Karpas-422 (cell line): ENCODE results near the gene C19orf44. TPM values are rescaled to one million over a fixed set of nuclear protein-coding genes. Genes with fewer than 3 reads are reported as not detected.
"Not testable (repeated sequence)": the region's sequence is repeated elsewhere in the genome, so short reads cannot be mapped to it uniquely, and the experiment has no call there.

ENCODE experiments used
- DNase-seq: peaks from one replicate; pipeline ENCODE4 v3.0.0-alpha.2; 2015
- H2AFZ ChIP-seq: fragments of 200-600 bp; sonication (generic); 2 replicates; pipeline ENCODE4 v1.6.1; 2014; ENCODE audit warnings: antibody characterized with exemption, low read length, mixed read lengths
- H3K27ac ChIP-seq: fragments of 200-600 bp; sonication (generic); 2 replicates; pipeline ENCODE4 v1.5.1; 2014; ENCODE audit warnings: mild to moderate bottlenecking, low read length, moderate library complexity
- H3K27me3 ChIP-seq: fragments of 200-600 bp; sonication (generic); 2 replicates; pipeline ENCODE4 v1.6.1; 2014; ENCODE audit warnings: low read length, mixed read lengths
- H3K36me3 ChIP-seq: fragments of 200-600 bp; sonication (generic); 2 replicates; pipeline ENCODE4 v1.6.1; 2014; ENCODE audit warnings: low read length, mixed read lengths; ENCODE audit not compliant: insufficient read depth
- H3K4me1 ChIP-seq: fragments of 200-600 bp; sonication (generic); 2 replicates; pipeline ENCODE4 v1.6.1; 2014; ENCODE audit warnings: mild to moderate bottlenecking, low read length, mixed read lengths
- H3K4me2 ChIP-seq: fragments of 200-600 bp; sonication (generic); 2 replicates; pipeline ENCODE4 v1.6.1; 2014; ENCODE audit warnings: low read length, low read depth, mild to moderate bottlenecking; ENCODE audit not compliant: poor library complexity, severe bottlenecking
- H3K4me3 ChIP-seq: fragments of 200-600 bp; sonication (generic); 2 replicates; pipeline ENCODE4 v1.5.1; 2014; ENCODE audit warnings: mild to moderate bottlenecking, antibody characterized with exemption, low read length, mixed read lengths
- H3K79me2 ChIP-seq: fragments of 200-600 bp; sonication (generic); 2 replicates; pipeline ENCODE4 v1.6.1; 2014; ENCODE audit warnings: mild to moderate bottlenecking, low read length, mixed read lengths
- H3K9ac ChIP-seq: fragments of 200-600 bp; sonication (generic); 2 replicates; pipeline ENCODE4 v1.6.0; 2014; ENCODE audit warnings: low read length
- H3K9me2 ChIP-seq: fragments of 200-600 bp; sonication (generic), shearing (Covaris generic); replicated peaks from 2 replicates; pipeline ENCODE4 v1.6.0; 2014; ENCODE audit warnings: mild to moderate bottlenecking, low read length, moderate library complexity; ENCODE audit not compliant: insufficient read depth
- H3K9me3 ChIP-seq: fragments of 300-700, 200-600 bp; sonication (generic); 2 replicates; pipeline ENCODE4 v1.6.1; 2014; ENCODE audit warnings: low read length, mixed read lengths
- H4K20me1 ChIP-seq: fragments of 200-600 bp; sonication (generic); 2 replicates; pipeline ENCODE4 v1.6.1; 2014; ENCODE audit warnings: mild to moderate bottlenecking, antibody characterized with exemption, low read length, low read depth; ENCODE audit not compliant: insufficient read depth
- total RNA-seq: library from RNA; depleted of rRNA; stranded (reverse); fragments of >200 nt; shearing (Covaris generic); gene quantifications from 2 replicates; pipeline ENCODE4 v1.2.3, GENCODE V29; 2014; ENCODE audit warnings: low replicate concordance

C19orf44 gene
- total RNA-seq, 1 experiment from 2014 or later, result 4.7 TPM

GRCh38 chr19:16512611-16513010, 16.4 kb downstream of the C19orf44 start:
- H3K4me3 ChIP-seq, H2AFZ ChIP-seq, H3K27me3 ChIP-seq, H3K9me2 ChIP-seq, H3K36me3 ChIP-seq, H3K79me2 ChIP-seq, H4K20me1 ChIP-seq, H3K9ac ChIP-seq, DNase-seq, H3K27ac ChIP-seq, H3K4me2 ChIP-seq, H3K9me3 ChIP-seq: not testable (repeated sequence)
- peaks cover 11% of the 10 kb centered on the region for H3K4me1 ChIP-seq

- peak; percentile 76 for DNase-seq
- peaks cover 14% of the 10 kb centered on the region; the same call in 1 of the 2 replicates for H4K20me1 ChIP-seq
- no peak overlapping the region for H3K9ac ChIP-seq
- no peak overlapping the region for H3K4me2 ChIP-seq
- peaks cover 11% of the 10 kb centered on the region for H3K4me1 ChIP-seq
- H3K27ac ChIP-seq, result peak overlapping the region; percentile 32; the same call in 1 of the 2 replicates
- H3K27me3 ChIP-seq, result no peaks in the 10 kb centered on the region
- H2AFZ ChIP-seq, result no peak overlapping the region
- peaks cover 21% of the 10 kb centered on the region for H3K36me3 ChIP-seq
- H3K79me2 ChIP-seq, result no peaks in the 10 kb centered on the region
- H3K9me2 ChIP-seq, result no peaks in the 10 kb centered on the region
- H3K9me3 ChIP-seq, result no peaks in the 10 kb centered on the region
- no peak overlapping the region for H3K4me3 ChIP-seq
These were observed 18.3 kb downstream of the C19orf44 start for GRCh38 chr19:16514383-16515019.

- H3K4me2 ChIP-seq, result no peak overlapping the region
- H3K27me3 ChIP-seq, result no peaks in the 10 kb centered on the region
- no peak for DNase-seq
- no peak overlapping the region for H3K27ac ChIP-seq
- H3K9ac ChIP-seq, result no peak overlapping the region
- H4K20me1 ChIP-seq, result peaks cover 21% of the 10 kb centered on the region; the same call in 1 of the 2 replicates
- no peaks in the 10 kb centered on the region for H3K9me3 ChIP-seq
- H3K4me3 ChIP-seq, result no peak overlapping the region
- H2AFZ ChIP-seq, result no peak overlapping the region
- no peaks in the 10 kb centered on the region for H3K79me2 ChIP-seq
- no peaks in the 10 kb centered on the region for H3K9me2 ChIP-seq
- H3K36me3 ChIP-seq, result peaks cover 29% of the 10 kb centered on the region
- H3K4me1 ChIP-seq, result peaks cover 11% of the 10 kb centered on the region
These were observed 20.2 kb downstream of the C19orf44 start for GRCh38 chr19:16516381-16516780.

GRCh38 chr19:16516923-16517610, 20.9 kb downstream of the C19orf44 start:
- Histone ChIP-seq H3K4me3 (no peak overlapping the region), H4K20me1 (peaks cover 21% of the 10 kb centered on the region; the same call in 1 of the 2 replicates), H3K27me3 (no peaks in the 10 kb centered on the region), H2AFZ (no peak overlapping the region), H3K27ac (no peak overlapping the region), H3K9me2 (no peaks in the 10 kb centered on the region), H3K9me3 (no peaks in the 10 kb centered on the region), H3K4me1 (peaks cover 11% of the 10 kb centered on the region), H3K4me2 (no peak overlapping the region), H3K9ac (no peak overlapping the region), H3K36me3 (peaks cover 30% of the 10 kb centered on the region), H3K79me2 (no peaks in the 10 kb centered on the region)
- no peak for DNase-seq

- H3K4me1 ChIP-seq, result peaks cover 11% of the 10 kb centered on the region
- DNase-seq, result no peak
- no peaks in the 10 kb centered on the region for H3K9me3 ChIP-seq
- H2AFZ ChIP-seq, result no peak overlapping the region
- peaks cover 27% of the 10 kb centered on the region for H4K20me1 ChIP-seq
- no peaks in the 10 kb centered on the region for H3K9me2 ChIP-seq
- H3K9ac ChIP-seq, result no peak overlapping the region
- peaks cover 35% of the 10 kb centered on the region for H3K36me3 ChIP-seq
- H3K4me3 ChIP-seq, result no peak overlapping the region
- H3K27ac ChIP-seq, result no peak overlapping the region
- H3K4me2 ChIP-seq, result no peak overlapping the region
- no peaks in the 10 kb centered on the region for H3K79me2 ChIP-seq
- H3K27me3 ChIP-seq, result no peaks in the 10 kb centered on the region
These were observed 21.9 kb downstream of the C19orf44 start for GRCh38 chr19:16518061-16518460.

GRCh38 chr19:16518483-16519229, 22.5 kb downstream of the C19orf44 start:
- Histone ChIP-seq H3K27me3 (no peaks in the 10 kb centered on the region), H3K9ac (no peak overlapping the region), H3K4me3 (no peak overlapping the region), H3K79me2 (no peaks in the 10 kb centered on the region), H3K4me1 (peaks cover 11% of the 10 kb centered on the region), H3K9me3 (no peaks in the 10 kb centered on the region), H3K9me2 (no peaks in the 10 kb centered on the region), H3K4me2 (no peak overlapping the region), H3K36me3 (peaks cover 41% of the 10 kb centered on the region), H2AFZ (no peak overlapping the region), H4K20me1 (peaks cover 33% of the 10 kb centered on the region), H3K27ac (no peak overlapping the region)
- no peak for DNase-seq

GRCh38 chr19:16519230-16519687, 23.1 kb downstream of the C19orf44 start:
- H3K79me2 ChIP-seq, result no peaks in the 10 kb centered on the region
- no peak overlapping the region for H3K4me3 ChIP-seq
- no peak overlapping the region for H2AFZ ChIP-seq
- H3K9ac ChIP-seq, result no peak overlapping the region
- no peaks in the 10 kb centered on the region for H3K9me2 ChIP-seq
- H4K20me1 ChIP-seq, result peaks cover 36% of the 10 kb centered on the region
- H3K9me3 ChIP-seq, result no peaks in the 10 kb centered on the region
- H3K27ac ChIP-seq, result no peak overlapping the region
- H3K27me3 ChIP-seq, result no peaks in the 10 kb centered on the region
- H3K36me3 ChIP-seq, result peaks cover 43% of the 10 kb centered on the region
- H3K4me1 ChIP-seq, result peaks cover 11% of the 10 kb centered on the region
- H3K4me2 ChIP-seq, result no peak overlapping the region
- DNase-seq, result no peak
